GM23338 (cell line): ENCODE data around the gene ALDH6A1. TPM values are rescaled to one million over a fixed set of nuclear protein-coding genes. Genes with fewer than 3 reads are reported as not detected.

ENCODE experiments used
- ATAC-seq: fragments of 200-7000 bp; cut with Tn5 transposase; 3 replicates; pipeline ENCODE4 v1.9.1; 2020
- DNase-seq: peaks from one replicate; pipeline ENCODE4 v3.0.0-alpha.2; 2015; ENCODE audit warnings: low spot score
- H2AFZ ChIP-seq: fragments of 200-600 bp; sonication (generic); 2 replicates; pipeline ENCODE4 v1.8.0; 2016; ENCODE audit warnings: antibody characterized with exemption, mild to moderate bottlenecking, moderate library complexity
- H3F3A ChIP-seq: fragments of 200-600 bp; sonication (generic); replicated peaks from 2 replicates; pipeline ENCODE4 v1.8.0; 2017; ENCODE audit warnings: antibody characterized with exemption, mixed run types, low read depth
- H3K27ac ChIP-seq: fragments of 200-600 bp; sonication (generic); 2 replicates; pipeline ENCODE4 v1.6.1; 2016; ENCODE audit warnings: low read depth
- H3K27me3 ChIP-seq: fragments of 200-600 bp; sonication (generic); 2 replicates; pipeline ENCODE4 v1.8.0; 2016; ENCODE audit warnings: mild to moderate bottlenecking, mixed run types, moderate library complexity; ENCODE audit not compliant: insufficient read depth
- H3K36me3 ChIP-seq: fragments of 200-600 bp; sonication (generic); 2 replicates; pipeline ENCODE4 v1.8.0; 2016; ENCODE audit warnings: mild to moderate bottlenecking; ENCODE audit not compliant: insufficient read depth
- H3K4me1 ChIP-seq: fragments of 200-600 bp; sonication (generic); 2 replicates; pipeline ENCODE4 v1.8.0; 2016; ENCODE audit warnings: mild to moderate bottlenecking, moderate library complexity; ENCODE audit not compliant: insufficient read depth
- H3K4me2 ChIP-seq: fragments of 200-600 bp; sonication (generic); 2 replicates; pipeline ENCODE4 v1.7.1; 2017; ENCODE audit warnings: mixed run types
- H3K4me3 ChIP-seq: fragments of 200-600 bp; sonication (generic); 2 replicates; pipeline ENCODE4 v1.6.1; 2016; ENCODE audit warnings: mixed run types
- H3K79me2 ChIP-seq: fragments of 200-600 bp; sonication (generic); replicated peaks from 2 replicates; pipeline ENCODE4 v1.8.0; 2017; ENCODE audit warnings: mild to moderate bottlenecking; ENCODE audit not compliant: insufficient read depth
- H3K9me2 ChIP-seq: fragments of 200-600 bp; sonication (generic); 2 replicates; pipeline ENCODE4 v1.8.0; 2017; ENCODE audit not compliant: insufficient read depth
- H4K20me1 ChIP-seq: fragments of 200-600 bp; sonication (generic); replicated peaks from 2 replicates; pipeline ENCODE4 v1.8.0; 2017; ENCODE audit warnings: mild to moderate bottlenecking; ENCODE audit not compliant: insufficient read depth
- H3K27ac Mint-ChIP-seq: 2 replicates; pipeline ENCODE4 v1.8.0; 2020; ENCODE audit warnings: inconsistent platforms, mild to moderate bottlenecking, moderate library complexity, mixed read lengths
- H3K27me3 Mint-ChIP-seq: 3 replicates; pipeline ENCODE4 v1.8.0; 2022; ENCODE audit warnings: low read depth, mild to moderate bottlenecking, moderate library complexity, mixed read lengths, inconsistent platforms; ENCODE audit not compliant: insufficient read depth, poor library complexity
- H3K36me3 Mint-ChIP-seq: 3 replicates; pipeline ENCODE4 v1.8.0; 2021; ENCODE audit warnings: low read depth, mild to moderate bottlenecking, inconsistent platforms, moderate library complexity, mixed read lengths
- H3K4me1 Mint-ChIP-seq: 3 replicates; pipeline ENCODE4 v1.8.0; 2020; ENCODE audit warnings: mild to moderate bottlenecking, inconsistent platforms, mixed read lengths
- H3K4me3 Mint-ChIP-seq: 3 replicates; pipeline ENCODE4 v1.8.0; 2021; ENCODE audit warnings: moderate library complexity, mild to moderate bottlenecking, inconsistent platforms, mixed read lengths
- H3K9me3 Mint-ChIP-seq: 3 replicates; pipeline ENCODE4 v1.8.0; 2020; ENCODE audit warnings: moderate library complexity, mild to moderate bottlenecking, inconsistent platforms, mixed read lengths
- CREB1 ChIP-seq: fragments of 250-450 bp; sonication (Bioruptor Pico); IDR thresholded peaks from 2 replicates; pipeline ENCODE4 v1.5.0; 2020; ENCODE audit warnings: low read depth, mild to moderate bottlenecking, moderate library complexity
- CTCF ChIP-seq, 2 experiments: fragments of 200-600 bp in 1 of 2; sonication (generic) in 1 of 2; conservative IDR thresholded peaks; 2 replicates each; pipeline versions ENCODE4 v1.5.1 to v1.6.1; 2016 to 2017; ENCODE audit warnings: antibody characterized with exemption in 2 of 2, low read depth in 2 of 2, mild to moderate bottlenecking in 2 of 2, moderate library complexity in 1 of 2
- ETS1 ChIP-seq: IDR thresholded peaks from 2 replicates; pipeline ENCODE4 v1.6.1; 2016; ENCODE audit warnings: antibody characterized with exemption
- EZH2 ChIP-seq: fragments of 200-600 bp; sonication (generic); IDR thresholded peaks from one replicate; pipeline ENCODE4 v1.8.0; 2017; ENCODE audit warnings: antibody characterized with exemption, mild to moderate bottlenecking, low read depth; ENCODE audit not compliant: unreplicated experiment
- EZH2phosphoT487 ChIP-seq: fragments of 200-600 bp; sonication (generic); IDR thresholded peaks from one replicate; pipeline ENCODE4 v1.8.1; 2018; ENCODE audit warnings: antibody characterized with exemption; ENCODE audit not compliant: unreplicated experiment
- JUNB ChIP-seq: IDR thresholded peaks from one replicate; pipeline ENCODE4 v1.6.1; 2016; ENCODE audit warnings: antibody characterized with exemption; ENCODE audit not compliant: unreplicated experiment
- NANOG ChIP-seq: IDR thresholded peaks from 2 replicates; pipeline ENCODE4 v1.6.1; 2016; ENCODE audit warnings: antibody characterized with exemption, borderline replicate concordance
- POLR2AphosphoS5 ChIP-seq: IDR thresholded peaks from 2 replicates; pipeline ENCODE4 v1.6.1; 2016; ENCODE audit warnings: antibody characterized with exemption, low read depth
- STAT1 ChIP-seq: IDR thresholded peaks from one replicate; pipeline ENCODE4 v1.6.1; 2016; ENCODE audit warnings: antibody characterized with exemption; ENCODE audit not compliant: unreplicated experiment
- ZNF114 ChIP-seq: fragments of 250-450 bp; sonication (Bioruptor Pico); IDR thresholded peaks from 2 replicates; pipeline ENCODE4 v1.5.0; 2020; ENCODE audit warnings: mild to moderate bottlenecking, moderate library complexity
- ZNF331 ChIP-seq: fragments of 250-450 bp; sonication (Bioruptor Pico); IDR thresholded peaks from 2 replicates; pipeline ENCODE4 v1.5.0; 2020; ENCODE audit warnings: low read depth, mild to moderate bottlenecking, moderate library complexity
- polyA plus RNA-seq: library from polyadenylated mRNA; unstranded; fragments of >200 nt; fragmentation: Nextera tagmentation; extraction: Ambion mirVana; gene quantifications from 2 replicates; pipeline ENCODE4 v1.2.1, GENCODE V29; 2016
- total RNA-seq: library from RNA; depleted of rRNA; stranded (reverse); fragments of >200 nt; shearing (Covaris generic); gene quantifications from 2 replicates; pipeline ENCODE4 v1.2.3, GENCODE V29; 2014
- TF ChIP-seq, protein P1 (sequence below): fragments of 250-450 bp; sonication (Bioruptor Pico); IDR thresholded peaks from 2 replicates; pipeline ENCODE4 v1.5.0; 2020; ENCODE audit warnings: mild to moderate bottlenecking, moderate library complexity
- TF ChIP-seq, protein P2 (sequence below): IDR thresholded peaks from one replicate; pipeline ENCODE4 v1.6.1; 2018; ENCODE audit warnings: antibody characterized with exemption; ENCODE audit not compliant: unreplicated experiment

ALDH6A1 gene
- total and polyA plus RNA-seq, 2 experiments from 2014 or later: 16.1 to 28.0 TPM

DNA sequence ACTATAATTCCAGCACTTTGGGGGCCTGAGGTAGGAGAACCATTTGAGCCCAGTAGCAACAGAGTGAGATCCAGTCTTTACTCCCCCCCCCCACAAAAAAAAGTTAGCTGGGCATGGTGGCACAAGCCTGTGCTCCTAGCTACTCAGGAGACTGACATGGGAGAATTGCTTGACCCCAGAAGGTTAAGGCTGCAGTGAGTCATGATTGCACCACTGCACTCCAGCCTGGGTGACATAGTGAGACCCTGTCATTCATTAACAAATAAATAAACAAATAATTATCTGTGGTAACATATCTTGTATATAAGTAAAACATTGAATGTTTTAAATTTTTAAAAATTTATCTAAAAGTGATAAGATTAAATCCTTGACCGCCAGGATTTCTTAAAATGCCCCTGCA is 70.0 kb downstream of the ALDH6A1 start:
- no peak overlapping the region for H3K4me3 Mint-ChIP-seq
- H3F3A ChIP-seq: no peaks in the 10 kb centered on the region
- H3K9me2 ChIP-seq: no peaks in the 10 kb centered on the region
- no peak overlapping the region for H3K4me2 ChIP-seq
- no peak overlapping the region for H3K27ac Mint-ChIP-seq
- H3K4me1 Mint-ChIP-seq: no peaks in the 10 kb centered on the region; the same call in 2 of the 3 replicates
- ATAC-seq (no peak), DNase-seq (no peak)
- peaks cover 8% of the 10 kb centered on the region for H3K27me3 Mint-ChIP-seq
- no peak overlapping the region for H2AFZ ChIP-seq
- TF ChIP-seq POLR2AphosphoS5 (no peak), NANOG (no peak), EZH2phosphoT487 (no peak), CTCF (conservative IDR thresholded peaks at IDR 0.05; ENCODE audit: low read depth in 2 of 2) (no peak), ETS1 (no peak), CREB1 (CRISPR knock-in tag) (no peak), STAT1 (no peak), JUNB (no peak), EZH2 (no peak), ZNF114 (CRISPR knock-in tag) (no peak), ZNF331 (CRISPR knock-in tag) (no peak)
- TF ChIP-seq, protein P1, sequence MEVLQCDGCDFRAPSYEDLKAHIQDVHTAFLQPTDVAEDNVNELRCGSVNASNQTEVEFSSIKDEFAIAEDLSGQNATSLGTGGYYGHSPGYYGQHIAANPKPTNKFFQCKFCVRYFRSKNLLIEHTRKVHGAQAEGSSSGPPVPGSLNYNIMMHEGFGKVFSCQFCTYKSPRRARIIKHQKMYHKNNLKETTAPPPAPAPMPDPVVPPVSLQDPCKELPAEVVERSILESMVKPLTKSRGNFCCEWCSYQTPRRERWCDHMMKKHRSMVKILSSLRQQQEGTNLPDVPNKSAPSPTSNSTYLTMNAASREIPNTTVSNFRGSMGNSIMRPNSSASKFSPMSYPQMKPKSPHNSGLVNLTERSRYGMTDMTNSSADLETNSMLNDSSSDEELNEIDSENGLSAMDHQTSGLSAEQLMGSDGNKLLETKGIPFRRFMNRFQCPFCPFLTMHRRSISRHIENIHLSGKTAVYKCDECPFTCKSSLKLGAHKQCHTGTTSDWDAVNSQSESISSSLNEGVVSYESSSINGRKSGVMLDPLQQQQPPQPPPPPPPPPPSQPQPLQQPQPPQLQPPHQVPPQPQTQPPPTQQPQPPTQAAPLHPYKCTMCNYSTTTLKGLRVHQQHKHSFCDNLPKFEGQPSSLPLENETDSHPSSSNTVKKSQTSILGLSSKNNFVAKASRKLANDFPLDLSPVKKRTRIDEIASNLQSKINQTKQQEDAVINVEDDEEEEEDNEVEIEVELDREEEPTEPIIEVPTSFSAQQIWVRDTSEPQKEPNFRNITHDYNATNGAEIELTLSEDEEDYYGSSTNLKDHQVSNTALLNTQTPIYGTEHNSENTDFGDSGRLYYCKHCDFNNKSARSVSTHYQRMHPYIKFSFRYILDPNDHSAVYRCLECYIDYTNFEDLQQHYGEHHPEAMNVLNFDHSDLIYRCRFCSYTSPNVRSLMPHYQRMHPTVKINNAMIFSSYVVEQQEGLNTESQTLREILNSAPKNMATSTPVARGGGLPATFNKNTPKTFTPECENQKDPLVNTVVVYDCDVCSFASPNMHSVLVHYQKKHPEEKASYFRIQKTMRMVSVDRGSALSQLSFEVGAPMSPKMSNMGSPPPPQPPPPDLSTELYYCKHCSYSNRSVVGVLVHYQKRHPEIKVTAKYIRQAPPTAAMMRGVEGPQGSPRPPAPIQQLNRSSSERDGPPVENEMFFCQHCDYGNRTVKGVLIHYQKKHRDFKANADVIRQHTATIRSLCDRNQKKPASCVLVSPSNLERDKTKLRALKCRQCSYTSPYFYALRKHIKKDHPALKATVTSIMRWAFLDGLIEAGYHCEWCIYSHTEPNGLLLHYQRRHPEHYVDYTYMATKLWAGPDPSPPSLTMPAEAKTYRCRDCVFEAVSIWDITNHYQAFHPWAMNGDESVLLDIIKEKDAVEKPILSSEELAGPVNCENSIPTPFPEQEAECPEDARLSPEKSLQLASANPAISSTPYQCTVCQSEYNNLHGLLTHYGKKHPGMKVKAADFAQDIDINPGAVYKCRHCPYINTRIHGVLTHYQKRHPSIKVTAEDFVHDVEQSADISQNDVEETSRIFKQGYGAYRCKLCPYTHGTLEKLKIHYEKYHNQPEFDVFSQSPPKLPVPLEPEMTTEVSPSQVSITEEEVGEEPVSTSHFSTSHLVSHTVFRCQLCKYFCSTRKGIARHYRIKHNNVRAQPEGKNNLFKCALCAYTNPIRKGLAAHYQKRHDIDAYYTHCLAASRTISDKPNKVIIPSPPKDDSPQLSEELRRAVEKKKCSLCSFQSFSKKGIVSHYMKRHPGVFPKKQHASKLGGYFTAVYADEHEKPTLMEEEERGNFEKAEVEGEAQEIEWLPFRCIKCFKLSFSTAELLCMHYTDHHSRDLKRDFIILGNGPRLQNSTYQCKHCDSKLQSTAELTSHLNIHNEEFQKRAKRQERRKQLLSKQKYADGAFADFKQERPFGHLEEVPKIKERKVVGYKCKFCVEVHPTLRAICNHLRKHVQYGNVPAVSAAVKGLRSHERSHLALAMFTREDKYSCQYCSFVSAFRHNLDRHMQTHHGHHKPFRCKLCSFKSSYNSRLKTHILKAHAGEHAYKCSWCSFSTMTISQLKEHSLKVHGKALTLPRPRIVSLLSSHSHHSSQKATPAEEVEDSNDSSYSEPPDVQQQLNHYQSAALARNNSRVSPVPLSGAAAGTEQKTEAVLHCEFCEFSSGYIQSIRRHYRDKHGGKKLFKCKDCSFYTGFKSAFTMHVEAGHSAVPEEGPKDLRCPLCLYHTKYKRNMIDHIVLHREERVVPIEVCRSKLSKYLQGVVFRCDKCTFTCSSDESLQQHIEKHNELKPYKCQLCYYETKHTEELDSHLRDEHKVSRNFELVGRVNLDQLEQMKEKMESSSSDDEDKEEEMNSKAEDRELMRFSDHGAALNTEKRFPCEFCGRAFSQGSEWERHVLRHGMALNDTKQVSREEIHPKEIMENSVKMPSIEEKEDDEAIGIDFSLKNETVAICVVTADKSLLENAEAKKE (CRISPR knock-in tag): no peak
- TF ChIP-seq, protein P2, sequence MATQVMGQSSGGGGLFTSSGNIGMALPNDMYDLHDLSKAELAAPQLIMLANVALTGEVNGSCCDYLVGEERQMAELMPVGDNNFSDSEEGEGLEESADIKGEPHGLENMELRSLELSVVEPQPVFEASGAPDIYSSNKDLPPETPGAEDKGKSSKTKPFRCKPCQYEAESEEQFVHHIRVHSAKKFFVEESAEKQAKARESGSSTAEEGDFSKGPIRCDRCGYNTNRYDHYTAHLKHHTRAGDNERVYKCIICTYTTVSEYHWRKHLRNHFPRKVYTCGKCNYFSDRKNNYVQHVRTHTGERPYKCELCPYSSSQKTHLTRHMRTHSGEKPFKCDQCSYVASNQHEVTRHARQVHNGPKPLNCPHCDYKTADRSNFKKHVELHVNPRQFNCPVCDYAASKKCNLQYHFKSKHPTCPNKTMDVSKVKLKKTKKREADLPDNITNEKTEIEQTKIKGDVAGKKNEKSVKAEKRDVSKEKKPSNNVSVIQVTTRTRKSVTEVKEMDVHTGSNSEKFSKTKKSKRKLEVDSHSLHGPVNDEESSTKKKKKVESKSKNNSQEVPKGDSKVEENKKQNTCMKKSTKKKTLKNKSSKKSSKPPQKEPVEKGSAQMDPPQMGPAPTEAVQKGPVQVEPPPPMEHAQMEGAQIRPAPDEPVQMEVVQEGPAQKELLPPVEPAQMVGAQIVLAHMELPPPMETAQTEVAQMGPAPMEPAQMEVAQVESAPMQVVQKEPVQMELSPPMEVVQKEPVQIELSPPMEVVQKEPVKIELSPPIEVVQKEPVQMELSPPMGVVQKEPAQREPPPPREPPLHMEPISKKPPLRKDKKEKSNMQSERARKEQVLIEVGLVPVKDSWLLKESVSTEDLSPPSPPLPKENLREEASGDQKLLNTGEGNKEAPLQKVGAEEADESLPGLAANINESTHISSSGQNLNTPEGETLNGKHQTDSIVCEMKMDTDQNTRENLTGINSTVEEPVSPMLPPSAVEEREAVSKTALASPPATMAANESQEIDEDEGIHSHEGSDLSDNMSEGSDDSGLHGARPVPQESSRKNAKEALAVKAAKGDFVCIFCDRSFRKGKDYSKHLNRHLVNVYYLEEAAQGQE: no peak
- H3K9me3 Mint-ChIP-seq: no peaks in the 10 kb centered on the region
- no peaks in the 10 kb centered on the region for H3K79me2 ChIP-seq
- no peaks in the 10 kb centered on the region for H3K36me3 ChIP-seq
- no peaks in the 10 kb centered on the region for H4K20me1 ChIP-seq
- H3K36me3 Mint-ChIP-seq: no peaks in the 10 kb centered on the region
- no peak overlapping the region for H3K27ac ChIP-seq
- H3K27me3 ChIP-seq: peaks cover 9% of the 10 kb centered on the region
- H3K4me3 ChIP-seq: no peak overlapping the region
- H3K4me1 ChIP-seq: no peaks in the 10 kb centered on the region
